Panc1 (cell line): ENCODE data around the gene KMT2E.

ENCODE experiments used
- CTCF ChIP-seq: fragments of 450-650 bp; IDR thresholded peaks from 2 replicates; pipeline ENCODE4 v1.5.1; 2017; ENCODE audit warnings: mild to moderate bottlenecking
- POLR2AphosphoS5 ChIP-seq: IDR thresholded peaks from 2 replicates; pipeline ENCODE4 v1.6.1; 2012; ENCODE audit warnings: mild to moderate bottlenecking, low read depth, low read length, moderate library complexity
- TF ChIP-seq, protein P1 (sequence below), 2 experiments: IDR thresholded peaks; 2 replicates each; pipeline ENCODE4 v1.6.1; 2011 to 2012; ENCODE audit warnings: low read depth in 2 of 2, control low read depth in 1 of 2, low read length in 1 of 2, mild to moderate bottlenecking in 1 of 2, moderate library complexity in 1 of 2; ENCODE audit not compliant: insufficient read depth in 1 of 2

DNA sequence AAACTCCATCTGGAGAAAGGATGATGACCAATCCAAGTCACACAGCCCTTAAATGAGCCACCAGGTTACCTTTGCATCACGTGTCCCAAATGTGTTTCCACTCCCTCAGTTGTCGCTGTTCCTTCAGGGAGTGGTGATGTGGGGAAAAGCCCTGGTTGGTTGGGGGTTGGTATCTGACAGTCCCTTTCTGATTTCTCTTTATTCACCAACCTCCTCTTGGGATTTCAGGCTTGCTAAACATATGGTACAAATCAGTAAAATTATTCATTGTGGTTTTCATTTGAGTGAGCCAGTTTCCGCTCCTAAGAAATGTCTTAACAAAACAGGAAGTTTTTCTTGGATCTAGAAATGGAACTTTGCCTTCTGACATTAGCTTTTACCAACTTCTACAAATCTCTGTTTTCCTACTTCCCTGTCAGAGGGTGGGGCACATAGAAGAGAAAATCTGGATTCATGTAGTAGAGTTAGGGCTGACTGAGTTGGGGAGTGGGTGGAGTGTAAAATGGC, 40.0 kb upstream of the KMT2E start:
- TF ChIP-seq CTCF, result no peak
- TF ChIP-seq, protein P1, sequence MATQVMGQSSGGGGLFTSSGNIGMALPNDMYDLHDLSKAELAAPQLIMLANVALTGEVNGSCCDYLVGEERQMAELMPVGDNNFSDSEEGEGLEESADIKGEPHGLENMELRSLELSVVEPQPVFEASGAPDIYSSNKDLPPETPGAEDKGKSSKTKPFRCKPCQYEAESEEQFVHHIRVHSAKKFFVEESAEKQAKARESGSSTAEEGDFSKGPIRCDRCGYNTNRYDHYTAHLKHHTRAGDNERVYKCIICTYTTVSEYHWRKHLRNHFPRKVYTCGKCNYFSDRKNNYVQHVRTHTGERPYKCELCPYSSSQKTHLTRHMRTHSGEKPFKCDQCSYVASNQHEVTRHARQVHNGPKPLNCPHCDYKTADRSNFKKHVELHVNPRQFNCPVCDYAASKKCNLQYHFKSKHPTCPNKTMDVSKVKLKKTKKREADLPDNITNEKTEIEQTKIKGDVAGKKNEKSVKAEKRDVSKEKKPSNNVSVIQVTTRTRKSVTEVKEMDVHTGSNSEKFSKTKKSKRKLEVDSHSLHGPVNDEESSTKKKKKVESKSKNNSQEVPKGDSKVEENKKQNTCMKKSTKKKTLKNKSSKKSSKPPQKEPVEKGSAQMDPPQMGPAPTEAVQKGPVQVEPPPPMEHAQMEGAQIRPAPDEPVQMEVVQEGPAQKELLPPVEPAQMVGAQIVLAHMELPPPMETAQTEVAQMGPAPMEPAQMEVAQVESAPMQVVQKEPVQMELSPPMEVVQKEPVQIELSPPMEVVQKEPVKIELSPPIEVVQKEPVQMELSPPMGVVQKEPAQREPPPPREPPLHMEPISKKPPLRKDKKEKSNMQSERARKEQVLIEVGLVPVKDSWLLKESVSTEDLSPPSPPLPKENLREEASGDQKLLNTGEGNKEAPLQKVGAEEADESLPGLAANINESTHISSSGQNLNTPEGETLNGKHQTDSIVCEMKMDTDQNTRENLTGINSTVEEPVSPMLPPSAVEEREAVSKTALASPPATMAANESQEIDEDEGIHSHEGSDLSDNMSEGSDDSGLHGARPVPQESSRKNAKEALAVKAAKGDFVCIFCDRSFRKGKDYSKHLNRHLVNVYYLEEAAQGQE (IDR thresholded peaks at IDR 0.05; ENCODE audit: insufficient read depth in 1 of 2, low read depth in 2 of 2, low read length in 1 of 2), result no peak
- TF ChIP-seq POLR2AphosphoS5, result no peak
